ENCODE results near the gene FAIM. TPM values are rescaled to one million over a fixed set of nuclear protein-coding genes. Genes with fewer than 3 reads are reported as not detected.

The FAIM gene, protein sequence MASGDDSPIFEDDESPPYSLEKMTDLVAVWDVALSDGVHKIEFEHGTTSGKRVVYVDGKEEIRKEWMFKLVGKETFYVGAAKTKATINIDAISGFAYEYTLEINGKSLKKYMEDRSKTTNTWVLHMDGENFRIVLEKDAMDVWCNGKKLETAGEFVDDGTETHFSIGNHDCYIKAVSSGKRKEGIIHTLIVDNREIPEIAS
- 2.3 TPM for total RNA-seq (2013)
- polyA plus RNA-seq (1 to 10 TPM in 2 of 3 donors, under 1 TPM in 1; 0.96 to 3.7 (median 3.6) TPM), polyA minus RNA-seq (0.40 and 0.55 TPM in 2 replicates), total RNA-seq (0.65 to 3.1 (median 1.7) reads per million in 11 experiments)

GRCh38 chr3:138608322-138609135 lies at the start of gene FAIM:
TSS of gene FAIM (plus strand) at chr3:138608771. CDS start at chr3:138619727, 10,956 bp downstream.
- H3K4me1 ChIP-seq (ENCODE audit: control insufficient read depth in 1 of 2, insufficient read depth in 2 of 2, low read length in 2 of 2), result peaks cover 11 to 16% of the 10 kb centered on the region in 2 donors
- no peaks in the 10 kb centered on the region for H3K9me3 ChIP-seq (replicated peaks in 1 of 2; ENCODE audit: control insufficient read depth in 1 of 2, insufficient read depth in 1 of 2, low read length in 2 of 2)
- no peaks in the 10 kb centered on the region for H3K79me2 ChIP-seq (ENCODE audit: insufficient read depth, low read length)
- no peaks in the 10 kb centered on the region for H4K20me1 ChIP-seq (ENCODE audit: insufficient read depth, low read length)
- peaks cover 17% of the 10 kb centered on the region for H3K4me1 Mint-ChIP-seq
- peak within 1 kb of the TSS; percentile 40 to 82 (median 82) for H3K4me3 ChIP-seq (replicated peaks in 1 of 3; ENCODE audit: low read depth in 2 of 3, low read length in 3 of 3)
- peaks cover 0 to 6% of the 10 kb centered on the region in 2 donors for H3K36me3 Mint-ChIP-seq
- peak within 1 kb of the TSS; percentile 91 for H3K4me2 ChIP-seq (replicated peaks; ENCODE audit: extremely low read depth, low read length, poor library complexity, severe bottlenecking)
- intact Hi-C loops (cut with micrococcal nuclease), result no loop called here
- H3K36me3 ChIP-seq (replicated peaks in 1 of 2; ENCODE audit: control insufficient read depth in 1 of 2, insufficient read depth in 2 of 2, low read length in 2 of 2), result no peaks in the 10 kb centered on the region
- H3K4me3 Mint-ChIP-seq, result peak within 1 kb of the TSS; percentile 80 to 90
- peak within 1 kb of the TSS in 1 of 2 donors; percentile 69 for H3K27ac ChIP-seq (ENCODE audit: low read depth in 1 of 2, low read length in 2 of 2)
- peak within 1 kb of the TSS; percentile 40 to 81 (median 49) for H3K27ac Mint-ChIP-seq
- peak; percentile 18 to 32 (median 26) for DNase-seq
- 2% methylated on average over 67 of the region's 68 CpGs for WGBS (ENCODE audit: insufficient coverage)
- peak within 1 kb of the TSS; percentile 83 for H3K9ac ChIP-seq (ENCODE audit: insufficient read depth, low read length, poor library complexity, severe bottlenecking)
- H2AFZ ChIP-seq (ENCODE audit: insufficient read depth, low read depth, low read length, poor library complexity, severe bottlenecking), result peak within 1 kb of the TSS; percentile 98
- H3K9me3 Mint-ChIP-seq, result peaks cover 0 to 6% (median 0%) of the 10 kb centered on the region in 7 donors
- no peaks in the 10 kb centered on the region for H3K27me3 ChIP-seq (ENCODE audit: control insufficient read depth in 2 of 2, insufficient read depth in 2 of 2, low read length in 2 of 2)
- peaks cover 2 to 9% (median 5%) of the 10 kb centered on the region in 3 donors for H3K27me3 Mint-ChIP-seq (ENCODE audit: low read depth in 3 of 3)
- TF ChIP-seq CTCF (IDR thresholded peaks at IDR 0.05), result no peak

DNA sequence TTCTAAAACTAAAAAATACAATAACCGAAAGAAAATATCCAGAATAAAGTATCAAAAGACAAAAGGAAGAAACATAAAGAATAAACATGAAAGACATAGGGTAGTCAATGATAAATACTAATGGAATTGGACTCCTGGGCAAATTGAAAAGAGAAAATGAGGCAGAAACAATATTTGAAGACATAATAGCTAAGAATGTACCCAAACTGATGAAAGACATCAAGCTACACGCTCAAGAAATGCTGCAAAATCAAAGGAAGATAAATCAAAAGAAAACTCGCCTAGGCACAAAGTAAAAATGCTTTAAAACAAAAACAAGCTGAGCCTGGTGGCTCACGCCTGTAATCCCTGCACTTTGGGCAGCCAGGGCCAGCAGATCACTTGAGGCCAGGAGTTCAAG lies 49.4 kb upstream of the FAIM start:
- intact Hi-C loops (cut with micrococcal nuclease), result no loop called here
- no peaks in the 10 kb centered on the region for H4K20me1 ChIP-seq (ENCODE audit: insufficient read depth, low read length)
- no peaks in the 10 kb centered on the region for H3K4me1 ChIP-seq (ENCODE audit: control insufficient read depth in 1 of 2, insufficient read depth in 2 of 2, low read length in 2 of 2)
- H3K79me2 ChIP-seq (ENCODE audit: insufficient read depth, low read length), result no peaks in the 10 kb centered on the region
- H3K27ac ChIP-seq (ENCODE audit: low read depth in 1 of 2, low read length in 2 of 2), result no peak overlapping the region
- 83% methylated on average over 3 of the region's 4 CpGs for WGBS (ENCODE audit: insufficient coverage)
- no peak overlapping the region for H2AFZ ChIP-seq (ENCODE audit: insufficient read depth, low read depth, low read length, poor library complexity, severe bottlenecking)
- no peak overlapping the region for H3K9ac ChIP-seq (ENCODE audit: insufficient read depth, low read length, poor library complexity, severe bottlenecking)
- Mint-ChIP-seq H3K27ac (no peak overlapping the region), H3K4me1 (no peaks in the 10 kb centered on the region), H3K4me3 (no peak overlapping the region), H3K27me3 (ENCODE audit: low read depth in 3 of 3) (peaks cover 0 to 2% (median 0%) of the 10 kb centered on the region in 3 donors), H3K36me3 (peaks cover 9 to 30% of the 10 kb centered on the region in 2 donors), H3K9me3 (peaks cover 29 to 67% (median 49%) of the 10 kb centered on the region in 7 donors)
- H3K4me3 ChIP-seq (replicated peaks in 1 of 3; ENCODE audit: low read depth in 2 of 3, low read length in 3 of 3), result no peak overlapping the region
- peaks cover 29 to 30% of the 10 kb centered on the region in 2 donors for H3K9me3 ChIP-seq (replicated peaks in 1 of 2; ENCODE audit: control insufficient read depth in 1 of 2, insufficient read depth in 1 of 2, low read length in 2 of 2)
- no peak for TF ChIP-seq CTCF (IDR thresholded peaks at IDR 0.05)
- no peaks in the 10 kb centered on the region for H3K27me3 ChIP-seq (ENCODE audit: control insufficient read depth in 2 of 2, insufficient read depth in 2 of 2, low read length in 2 of 2)
- no peak for DNase-seq
- no peaks in the 10 kb centered on the region for H3K36me3 ChIP-seq (replicated peaks in 1 of 2; ENCODE audit: control insufficient read depth in 1 of 2, insufficient read depth in 2 of 2, low read length in 2 of 2)
- no peak overlapping the region for H3K4me2 ChIP-seq (replicated peaks; ENCODE audit: extremely low read depth, low read length, poor library complexity, severe bottlenecking)
